Tibial nerve (tissue), 4 donors: Measurements from ENCODE around the gene EED. TPM values are rescaled to one million over a fixed set of nuclear protein-coding genes. Genes with fewer than 3 reads are reported as not detected.

Experiments
- DNase-seq, 2 donors: peaks; one replicate each; pipeline ENCODE4 v3.0.0-alpha.2; 2019; ENCODE audit warnings: low spot score in 2 of 2
- H3K27ac ChIP-seq, 4 donors: fragments of 200-600 bp; sonication (generic) in 3 of 4; one replicate each; pipeline ENCODE4 v1.5.1; 2017 to 2019; ENCODE audit warnings: mild to moderate bottlenecking in 1 of 4
- H3K27me3 ChIP-seq, 2 donors: fragments of 200-600 bp; sonication (generic) in 1 of 2; one replicate each; pipeline versions ENCODE4 v1.5.1 to v1.6.0; 2017 to 2019
- H3K36me3 ChIP-seq, 3 donors: fragments of 200-600 bp; sonication (generic); one replicate each; pipeline ENCODE4 v1.5.1; 2018 to 2019
- H3K4me1 ChIP-seq, 4 donors: fragments of 200-600 bp; sonication (generic) in 3 of 4; one replicate each; pipeline ENCODE4 v1.5.1; 2017 to 2019
- H3K4me3 ChIP-seq, 4 donors: fragments of 200-600 bp; sonication (generic) in 3 of 4; one replicate each; pipeline ENCODE4 v1.5.1; 2017 to 2019; ENCODE audit warnings: mild to moderate bottlenecking in 1 of 4, moderate library complexity in 1 of 4
- H3K9me3 ChIP-seq, 4 donors: fragments of 200-600 bp; sonication (generic) in 3 of 4; one replicate each; pipeline ENCODE4 v1.5.1; 2017 to 2019
- EP300 ChIP-seq, 2 donors: sonication (generic); formaldehyde crosslinking; IDR thresholded peaks; one replicate each; pipeline ENCODE4 v1.6.1; 2017; ENCODE audit warnings: antibody characterized with exemption in 2 of 2, mild to moderate bottlenecking in 1 of 2
- POLR2A ChIP-seq, 2 donors: fragments of 450-650 bp; IDR thresholded peaks; one replicate each; pipeline ENCODE4 v1.6.1; 2017; ENCODE audit warnings: antibody characterized with exemption in 2 of 2, mild to moderate bottlenecking in 2 of 2, moderate library complexity in 2 of 2
- WGBS, 2 donors: methylation state at CpG; one replicate each; pipeline ENCODE4 v1.1.5; 2018; 5-methylcytosine and 5-hydroxymethylcytosine counted together
- total RNA-seq, 4 donors: library from RNA; depleted of rRNA; stranded (reverse); fragments of >200 nt; gene quantifications; one replicate each; pipeline ENCODE4 v1.1.0, GENCODE V29; 2016
- TF ChIP-seq, protein P1 (sequence below), 5 experiments: fragments of 200-600 bp in 3 of 5; fragments of 450-650 bp in 2 of 5; sonication (generic) in 3 of 5; IDR thresholded peaks; one replicate each; pipeline ENCODE4 v1.5.1; 2016 to 2019; ENCODE audit warnings: antibody characterized with exemption in 5 of 5, mild to moderate bottlenecking in 3 of 5, moderate library complexity in 2 of 5

The EED gene
- total RNA-seq, 4 donors from 2014 or later, result 13.3 to 18.4 (median 16.7) TPM

- Histone ChIP-seq H3K4me3 (no peak overlapping the region), H3K4me1 (no peaks in the 10 kb centered on the region), H3K9me3 (no peaks in the 10 kb centered on the region), H3K27ac (no peak overlapping the region), H3K27me3 (no peaks in the 10 kb centered on the region), H3K36me3 (no peaks in the 10 kb centered on the region)
- TF ChIP-seq POLR2A (IDR thresholded peaks at IDR 0.05), result no peak
- TF ChIP-seq, protein P1, sequence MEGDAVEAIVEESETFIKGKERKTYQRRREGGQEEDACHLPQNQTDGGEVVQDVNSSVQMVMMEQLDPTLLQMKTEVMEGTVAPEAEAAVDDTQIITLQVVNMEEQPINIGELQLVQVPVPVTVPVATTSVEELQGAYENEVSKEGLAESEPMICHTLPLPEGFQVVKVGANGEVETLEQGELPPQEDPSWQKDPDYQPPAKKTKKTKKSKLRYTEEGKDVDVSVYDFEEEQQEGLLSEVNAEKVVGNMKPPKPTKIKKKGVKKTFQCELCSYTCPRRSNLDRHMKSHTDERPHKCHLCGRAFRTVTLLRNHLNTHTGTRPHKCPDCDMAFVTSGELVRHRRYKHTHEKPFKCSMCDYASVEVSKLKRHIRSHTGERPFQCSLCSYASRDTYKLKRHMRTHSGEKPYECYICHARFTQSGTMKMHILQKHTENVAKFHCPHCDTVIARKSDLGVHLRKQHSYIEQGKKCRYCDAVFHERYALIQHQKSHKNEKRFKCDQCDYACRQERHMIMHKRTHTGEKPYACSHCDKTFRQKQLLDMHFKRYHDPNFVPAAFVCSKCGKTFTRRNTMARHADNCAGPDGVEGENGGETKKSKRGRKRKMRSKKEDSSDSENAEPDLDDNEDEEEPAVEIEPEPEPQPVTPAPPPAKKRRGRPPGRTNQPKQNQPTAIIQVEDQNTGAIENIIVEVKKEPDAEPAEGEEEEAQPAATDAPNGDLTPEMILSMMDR (IDR thresholded peaks at IDR 0.05), result no peak
- TF ChIP-seq EP300 (IDR thresholded peaks at IDR 0.05), result no peak
- no peak for DNase-seq
- WGBS, 2 donors, result 96% methylated on average over 9 of the region's 9 CpGs
Observed at GRCh38 chr11:86209806-86210657, 34.5 kb upstream of the EED start.

GRCh38 chr11:86210898-86211297 lies 33.7 kb upstream of the EED start:
- no peaks in the 10 kb centered on the region for H3K36me3 ChIP-seq
- no peak overlapping the region for H3K4me3 ChIP-seq
- TF ChIP-seq POLR2A (IDR thresholded peaks at IDR 0.05), result no peak
- TF ChIP-seq, protein P1 (IDR thresholded peaks at IDR 0.05), result no peak
- no peak for TF ChIP-seq EP300 (IDR thresholded peaks at IDR 0.05)
- H3K9me3 ChIP-seq, result no peaks in the 10 kb centered on the region
- DNase-seq, result no peak
- H3K27me3 ChIP-seq, result no peaks in the 10 kb centered on the region
- H3K27ac ChIP-seq, result no peak overlapping the region
- H3K4me1 ChIP-seq, result no peaks in the 10 kb centered on the region
- WGBS, 2 donors, result 80 to 87% methylated on average over 4 of the region's 4 CpGs

GRCh38 chr11:86211619-86212018 lies 32.9 kb upstream of the EED start:
- WGBS, 2 donors, result 88 to 91% methylated on average over 4 of the region's 4 CpGs
- no peak for DNase-seq
- Histone ChIP-seq H3K4me3 (no peak overlapping the region), H3K27me3 (no peaks in the 10 kb centered on the region), H3K36me3 (no peaks in the 10 kb centered on the region), H3K4me1 (no peaks in the 10 kb centered on the region), H3K9me3 (no peaks in the 10 kb centered on the region), H3K27ac (no peak overlapping the region)
- TF ChIP-seq, protein P1 (IDR thresholded peaks at IDR 0.05), result no peak
- TF ChIP-seq POLR2A (IDR thresholded peaks at IDR 0.05), result no peak

DNA sequence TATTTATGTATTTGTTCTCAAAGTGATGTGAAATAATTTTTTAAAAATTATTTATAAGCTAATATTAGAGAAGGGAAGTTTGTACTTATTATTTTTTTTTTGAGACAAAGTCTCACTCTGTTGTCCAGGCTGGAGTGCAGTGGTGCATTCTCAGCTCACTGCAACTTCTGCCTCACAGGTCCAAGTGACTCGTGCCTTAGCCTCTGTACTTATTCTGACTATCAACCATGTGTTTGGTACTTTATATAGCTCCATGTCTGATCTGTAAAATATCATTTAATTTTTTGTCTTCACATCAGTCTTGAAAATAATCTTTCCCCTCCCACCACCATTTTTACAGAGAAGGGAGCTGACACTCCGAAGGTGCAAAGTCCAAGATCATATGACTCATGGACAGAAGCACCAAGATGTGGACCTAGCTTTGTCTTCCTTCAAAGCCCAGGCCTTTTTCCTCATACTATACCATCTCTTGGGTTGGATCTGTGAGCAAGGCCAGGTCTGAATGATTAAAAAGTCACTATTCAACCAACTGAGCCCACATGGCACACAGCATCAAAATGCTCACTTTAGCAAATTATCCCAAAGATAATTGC lies 32.4 kb upstream of the EED start:
- DNase-seq, result no peak
- H3K27me3 ChIP-seq, result no peaks in the 10 kb centered on the region
- 86 to 89% methylated on average over 2 of the region's 2 CpGs for WGBS, 2 donors
- no peaks in the 10 kb centered on the region for H3K4me1 ChIP-seq
- no peak overlapping the region for H3K4me3 ChIP-seq
- H3K27ac ChIP-seq, result no peak overlapping the region
- H3K36me3 ChIP-seq, result no peaks in the 10 kb centered on the region
- no peaks in the 10 kb centered on the region for H3K9me3 ChIP-seq
- TF ChIP-seq EP300 (IDR thresholded peaks at IDR 0.05), result no peak
- TF ChIP-seq, protein P1 (IDR thresholded peaks at IDR 0.05), result no peak
- no peak for TF ChIP-seq POLR2A (IDR thresholded peaks at IDR 0.05)

DNA sequence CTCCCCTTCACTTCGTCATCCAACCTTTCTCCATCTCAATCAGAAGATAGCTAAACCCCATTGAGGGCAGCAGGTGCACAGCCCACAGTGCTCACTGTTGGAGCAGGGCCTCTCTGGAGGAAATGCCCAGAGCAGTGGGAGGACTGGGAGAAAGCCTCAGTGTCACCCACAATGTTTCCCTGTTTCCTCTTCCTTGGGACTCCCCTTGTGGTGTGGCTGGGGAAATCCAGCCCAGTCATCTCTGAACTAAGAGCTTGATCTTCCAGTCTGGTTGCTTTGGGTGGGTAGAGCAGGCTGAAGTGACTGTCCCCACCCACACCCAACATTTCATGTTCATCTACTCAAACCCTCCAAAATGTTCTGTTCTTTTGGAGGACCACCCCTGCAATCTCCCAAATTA lies 29.8 kb upstream of the EED start:
- Histone ChIP-seq H3K36me3 (no peaks in the 10 kb centered on the region), H3K9me3 (no peaks in the 10 kb centered on the region), H3K27me3 (no peaks in the 10 kb centered on the region), H3K27ac (no peak overlapping the region), H3K4me3 (no peak overlapping the region), H3K4me1 (peaks cover 0 to 12% (median 9%) of the 10 kb centered on the region in 4 donors)
- WGBS, 2 donors, result 95 to 100% methylated on average over 1 of the region's 1 CpG
- DNase-seq, result no peak
- TF ChIP-seq POLR2A (IDR thresholded peaks at IDR 0.05), result no peak
- no peak for TF ChIP-seq EP300 (IDR thresholded peaks at IDR 0.05)
- TF ChIP-seq, protein P1 (IDR thresholded peaks at IDR 0.05), result no peak
